COLO668 (cell line): ENCODE results near the gene ZNF530.

Source experiments
- DNase-seq: peaks from one replicate; lab custom pipeline; 2025; ENCODE audit not compliant: unreplicated experiment; lab: John Stamatoyannopoulos, UW

The ZNF530 gene

DNA sequence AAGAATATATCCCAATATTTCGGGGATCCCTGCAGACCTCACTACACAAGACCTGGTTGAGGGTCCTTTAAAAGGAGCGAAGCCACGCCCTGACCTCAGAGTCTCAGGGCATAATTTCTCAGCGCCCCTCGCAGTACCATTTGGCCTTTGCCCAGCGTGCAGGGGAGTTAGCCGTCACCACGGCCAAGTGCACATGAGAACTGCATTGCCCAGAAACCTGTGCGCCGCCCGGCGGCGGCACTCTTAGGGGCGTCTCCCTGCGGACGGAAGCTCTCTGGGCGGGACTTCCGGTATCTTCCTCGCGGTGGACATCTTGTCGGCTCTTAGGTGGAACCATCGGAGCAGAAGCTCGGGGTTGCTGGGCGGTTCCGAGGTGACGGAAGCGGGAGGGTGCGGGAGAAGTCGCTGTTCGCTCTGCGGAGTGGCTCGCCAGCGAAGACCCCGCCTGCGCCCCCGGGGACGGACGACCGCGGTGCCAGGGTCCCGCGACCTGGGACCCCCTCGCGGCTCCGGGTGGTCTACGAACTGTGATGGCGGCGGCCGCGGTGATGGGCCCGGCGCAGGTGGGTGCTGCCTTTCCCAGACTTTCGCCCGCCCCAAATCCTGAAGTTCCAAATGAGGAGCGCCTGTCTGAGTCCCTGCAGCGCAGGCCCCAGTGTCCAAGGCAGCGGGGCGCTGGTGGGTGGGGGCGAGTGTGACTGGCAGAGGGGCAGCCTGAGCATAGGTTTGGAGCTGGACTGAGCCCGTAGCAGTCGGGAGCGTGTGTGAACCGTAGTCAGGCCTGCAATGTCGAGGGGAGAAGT is 14.5 kb downstream of the ZNF530 start, which contains the start of gene ZNF134:
TSS of gene ZNF134 (plus strand) at position 302 of the 803 bp plus-strand sequence. CDS start 5,227 bp downstream, outside the sequence.
- DNase-seq, result peak; percentile 93

DNA sequence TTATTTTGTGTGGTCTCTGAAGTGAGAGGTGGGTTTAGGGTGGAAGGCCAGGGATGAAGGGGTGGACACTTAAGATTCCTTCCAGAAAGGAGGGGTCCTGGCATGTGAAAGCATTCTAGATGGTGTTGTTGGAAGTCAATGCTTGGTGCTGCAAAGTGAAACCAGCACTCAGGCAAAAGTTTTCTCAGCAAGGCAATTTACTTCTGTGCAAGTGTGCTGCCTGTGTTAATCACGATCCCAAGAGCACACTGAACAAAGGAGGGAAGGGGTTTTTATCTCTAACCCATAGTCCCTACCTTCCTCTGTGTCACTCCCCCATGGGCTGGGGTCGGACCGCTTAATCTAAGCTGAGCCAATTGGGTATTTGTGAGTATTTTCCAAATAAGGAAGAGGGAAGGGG is 15.7 kb downstream of the ZNF530 start:
- no peak for DNase-seq

DNA sequence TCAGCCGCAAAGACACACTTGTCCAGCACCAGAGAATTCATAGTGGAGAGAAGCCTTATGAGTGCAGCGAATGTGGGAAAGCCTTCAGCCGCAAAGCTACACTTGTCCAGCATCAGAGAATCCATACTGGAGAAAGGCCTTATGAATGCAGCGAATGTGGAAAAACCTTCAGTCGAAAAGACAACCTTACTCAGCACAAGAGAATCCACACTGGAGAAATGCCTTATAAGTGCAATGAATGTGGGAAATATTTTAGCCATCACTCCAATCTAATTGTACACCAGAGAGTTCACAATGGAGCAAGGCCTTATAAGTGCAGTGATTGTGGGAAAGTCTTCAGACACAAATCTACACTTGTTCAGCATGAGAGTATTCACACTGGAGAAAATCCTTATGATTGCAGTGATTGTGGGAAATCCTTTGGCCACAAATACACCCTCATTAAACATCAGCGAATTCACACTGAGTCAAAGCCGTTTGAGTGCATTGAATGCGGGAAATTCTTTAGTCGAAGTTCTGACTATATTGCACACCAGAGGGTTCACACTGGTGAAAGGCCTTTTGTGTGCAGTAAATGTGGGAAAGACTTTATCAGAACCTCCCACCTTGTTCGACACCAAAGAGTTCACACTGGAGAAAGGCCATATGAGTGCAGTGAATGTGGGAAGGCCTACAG is 21.1 kb downstream of the ZNF530 start:
- DNase-seq, result no peak

DNA sequence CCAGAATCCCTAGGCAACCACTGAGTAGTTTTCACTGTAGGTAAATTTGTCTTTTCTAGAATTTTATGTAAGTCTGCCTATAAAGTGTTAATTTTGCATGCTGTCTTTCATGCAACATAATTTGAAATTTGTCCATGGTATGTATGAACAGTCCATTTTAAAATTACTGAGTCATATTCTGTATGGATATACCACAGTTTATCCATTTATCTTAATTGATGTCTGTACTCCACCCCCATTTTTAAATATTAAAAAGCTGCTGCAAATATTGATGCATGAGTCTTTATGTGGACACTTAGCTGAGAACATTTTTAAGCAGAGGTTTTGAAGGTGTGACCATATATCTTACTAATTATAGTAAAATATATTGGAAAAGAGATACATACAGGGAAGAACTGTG is 23.4 kb downstream of the ZNF530 start:
- DNase-seq, result no peak

DNA sequence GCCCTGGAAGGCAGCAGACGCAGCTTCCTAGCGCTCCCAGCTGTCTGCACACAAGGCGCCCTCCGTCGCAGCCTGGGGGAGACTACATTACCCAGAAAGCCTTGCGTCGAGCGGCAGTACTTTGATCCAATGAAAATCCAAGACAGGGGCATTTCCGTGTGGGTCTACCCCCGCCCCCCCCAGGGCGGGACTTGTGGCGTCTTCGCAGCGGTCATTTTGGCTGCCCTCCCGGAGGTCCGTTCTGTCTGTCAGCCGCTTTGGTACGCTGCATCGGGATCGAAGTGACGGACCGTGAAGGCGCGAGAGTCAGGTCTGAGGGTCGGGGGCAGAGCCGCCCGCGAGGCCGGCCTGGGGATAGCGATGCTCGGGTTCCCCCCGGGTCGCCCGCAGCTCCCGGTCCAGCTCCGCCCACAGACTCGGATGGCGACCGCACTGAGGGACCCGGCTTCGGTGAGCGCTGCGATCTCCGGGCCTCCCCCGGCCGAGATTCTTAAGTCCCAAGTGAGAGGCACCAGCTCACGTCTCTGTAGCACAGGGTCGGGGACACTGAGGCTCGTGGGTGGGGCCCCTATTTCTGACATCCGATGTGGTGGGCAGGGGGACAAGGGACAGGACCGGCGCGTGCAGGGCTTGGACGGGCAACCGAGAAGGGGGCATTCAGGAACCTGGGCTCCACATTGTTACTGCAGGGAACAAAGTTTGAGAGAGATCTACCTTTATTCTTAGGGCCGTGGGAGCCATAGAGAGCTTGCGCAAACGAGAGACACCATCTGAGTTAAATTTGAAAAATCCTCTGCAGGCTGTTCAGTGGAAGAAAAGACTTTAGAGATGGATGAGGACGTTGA is 33.5 kb downstream of the ZNF530 start, which contains the start of gene ZNF211:
TSS of gene ZNF211 (plus strand) at position 182 of the 845 bp plus-strand sequence. CDS start at position 361, 179 bp downstream.
- peak; percentile 96 for DNase-seq

DNA sequence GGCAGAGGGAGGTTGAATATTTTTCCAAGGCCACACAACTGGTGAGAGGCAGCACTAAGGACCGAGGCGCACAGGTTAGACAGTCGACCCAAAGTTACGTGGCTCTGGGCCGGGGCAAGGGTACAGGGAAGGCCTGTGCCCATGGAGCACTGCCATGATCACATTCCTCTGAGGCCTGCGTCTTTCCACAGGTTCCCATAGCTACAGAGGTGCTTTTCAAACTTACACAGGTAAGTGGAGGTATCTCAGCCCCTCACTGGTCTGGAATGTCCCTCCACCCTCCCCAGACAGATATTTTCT is 34.1 kb downstream of the ZNF530 start:
- no peak for DNase-seq

DNA sequence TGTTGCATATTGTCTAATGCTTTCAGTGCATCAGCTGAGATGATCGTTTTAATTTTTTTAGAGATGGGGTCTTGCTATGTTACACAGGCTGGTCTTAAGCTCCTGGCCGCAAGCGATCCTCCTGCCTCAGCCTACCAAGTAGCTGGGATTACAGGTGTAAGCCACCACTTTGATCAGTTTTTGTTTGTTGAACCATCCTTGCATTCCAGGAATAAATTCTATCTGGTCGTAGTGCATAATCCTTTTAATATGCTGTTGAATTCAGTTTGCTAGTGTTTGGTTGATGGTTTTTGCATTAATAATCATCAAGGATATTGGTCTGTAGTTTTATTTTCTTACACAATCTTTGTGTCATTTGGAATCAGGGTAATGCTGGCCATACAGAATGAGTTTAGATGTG is 37.7 kb downstream of the ZNF530 start:
- DNase-seq, result no peak

DNA sequence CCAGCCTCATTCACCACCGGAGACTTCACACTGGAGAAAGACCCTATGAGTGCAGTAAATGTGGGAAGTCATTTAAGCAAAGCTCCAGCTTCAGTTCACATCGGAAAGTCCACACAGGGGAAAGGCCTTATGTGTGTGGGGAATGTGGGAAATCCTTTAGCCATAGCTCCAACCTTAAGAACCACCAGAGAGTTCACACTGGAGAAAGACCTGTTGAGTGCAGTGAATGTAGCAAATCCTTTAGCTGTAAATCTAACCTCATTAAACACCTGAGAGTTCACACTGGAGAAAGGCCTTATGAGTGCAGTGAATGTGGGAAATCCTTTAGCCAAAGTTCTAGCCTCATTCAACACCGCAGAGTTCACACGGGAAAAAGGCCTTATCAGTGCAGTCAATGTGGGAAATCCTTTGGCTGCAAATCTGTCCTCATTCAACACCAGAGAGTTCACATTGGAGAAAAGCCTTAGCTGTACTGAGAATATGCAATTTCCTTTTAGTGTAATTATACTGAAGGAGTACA is 42.1 kb downstream of the ZNF530 start:
- no peak for DNase-seq

DNA sequence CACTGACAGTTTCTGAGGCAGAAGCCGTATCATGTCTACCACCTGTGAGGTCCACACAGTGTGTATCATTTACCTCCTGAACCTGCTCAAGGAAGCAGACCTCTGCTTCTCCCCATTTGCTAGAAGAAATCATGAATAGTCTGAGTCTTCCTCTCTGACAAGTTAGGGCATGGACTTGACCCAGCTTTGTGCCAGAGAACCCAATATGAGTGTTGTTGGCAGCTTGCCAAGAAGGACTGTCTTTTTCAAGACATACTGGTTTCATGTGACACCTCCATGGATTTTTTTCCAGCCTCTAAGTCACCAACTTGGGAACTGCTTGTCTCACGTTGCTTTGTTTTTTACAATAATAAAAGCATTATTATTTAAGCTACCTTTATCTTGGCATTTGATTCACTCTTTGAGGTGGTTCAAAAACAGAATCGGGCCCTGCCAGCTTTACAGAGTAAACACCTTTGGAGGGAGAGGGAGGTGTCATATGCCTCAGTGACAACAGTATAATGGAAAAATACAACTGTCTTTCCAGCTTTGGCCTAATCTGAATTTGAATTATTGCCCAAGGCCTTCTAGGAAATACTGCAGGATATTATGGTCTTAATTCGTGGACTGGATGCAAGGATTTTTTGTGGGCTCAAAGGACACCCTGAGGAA is 42.8 kb downstream of the ZNF530 start:
- DNase-seq, result no peak

DNA sequence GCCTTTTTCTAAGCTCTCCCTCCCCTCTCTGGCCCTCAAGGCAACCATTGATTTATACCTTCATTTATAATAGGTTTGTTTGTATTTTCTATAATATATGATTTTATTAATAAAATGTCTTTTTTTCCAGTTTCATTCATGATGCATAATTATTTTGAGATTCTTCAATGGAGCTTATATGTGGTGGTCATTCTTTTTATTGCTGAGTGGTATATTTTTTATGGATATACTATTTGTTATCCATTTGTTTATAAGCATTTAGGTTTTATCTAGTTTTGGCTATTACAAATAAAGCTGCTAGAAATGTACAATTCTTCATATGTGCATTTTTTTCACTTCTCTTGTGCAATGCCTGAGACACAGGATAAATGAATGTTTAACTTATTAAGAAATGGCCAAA is 44.0 kb downstream of the ZNF530 start:
- no peak for DNase-seq

DNA sequence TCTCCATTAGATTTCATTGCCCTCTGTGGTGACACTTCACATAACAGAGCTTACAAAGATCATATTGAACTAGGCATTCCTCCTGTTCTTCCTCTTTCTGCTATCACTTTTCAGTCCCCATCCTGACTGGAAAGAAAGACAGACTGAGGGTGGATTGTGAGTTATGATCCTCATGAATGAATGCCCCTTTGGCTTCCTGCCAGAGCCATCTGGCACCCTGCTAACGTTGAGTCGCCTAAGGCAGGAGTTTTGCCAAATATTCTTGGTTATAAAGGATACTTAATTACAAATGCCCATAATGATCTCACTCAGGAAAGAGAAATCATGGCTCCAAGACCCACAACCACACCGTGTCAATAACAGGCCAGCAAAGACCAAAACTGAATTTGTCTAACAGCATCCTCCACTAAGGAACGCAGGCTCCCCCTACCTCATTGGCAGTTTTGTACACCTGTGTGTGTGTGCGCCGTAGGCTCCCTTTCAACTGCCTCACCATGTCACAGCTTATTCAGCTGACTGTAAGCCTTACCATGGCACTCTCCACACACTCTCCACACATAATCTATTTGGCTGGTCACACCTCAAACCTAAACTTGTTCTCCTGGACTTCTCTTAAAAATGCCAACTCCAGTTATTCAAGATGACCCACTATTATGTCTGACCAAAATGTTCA is 48.8 kb downstream of the ZNF530 start:
- DNase-seq, result peak; percentile 30

DNA sequence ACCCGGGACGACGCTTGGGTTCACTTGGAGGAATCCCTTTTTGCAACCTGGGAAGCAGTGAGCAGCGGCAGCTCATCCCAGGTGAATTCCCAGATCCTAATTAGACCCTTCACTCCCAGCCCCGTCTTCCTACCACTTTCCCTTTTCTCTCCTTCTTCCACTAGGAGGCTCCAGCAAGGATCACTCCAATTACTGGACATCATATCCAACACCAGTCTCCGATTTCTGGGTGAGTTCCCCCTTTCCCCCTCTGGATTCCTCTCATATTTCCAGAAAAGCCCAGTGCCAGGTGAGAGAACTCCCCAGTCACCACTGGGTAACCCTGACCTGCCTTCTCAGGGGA is 51.9 kb downstream of the ZNF530 start:
- no peak for DNase-seq

DNA sequence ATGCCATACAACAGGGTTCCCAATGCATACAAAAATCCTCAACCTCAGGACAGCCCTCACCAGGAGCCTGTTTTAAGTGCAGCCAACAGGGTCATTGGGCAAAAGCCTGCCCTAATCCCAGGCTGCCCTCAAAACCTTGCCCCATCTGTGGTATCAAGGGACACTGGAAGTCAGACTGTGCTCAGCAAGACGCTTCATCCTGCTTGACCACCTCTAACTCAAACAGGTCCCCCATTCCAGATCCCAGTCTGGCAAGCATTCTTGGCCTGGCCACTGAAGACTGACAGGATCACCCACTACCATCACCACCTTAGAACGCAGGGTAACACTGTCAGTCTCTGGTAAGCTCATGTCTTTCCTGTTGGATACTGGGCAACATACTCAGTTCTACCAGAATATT is 54.0 kb downstream of the ZNF530 start:
- no peak for DNase-seq

DNA sequence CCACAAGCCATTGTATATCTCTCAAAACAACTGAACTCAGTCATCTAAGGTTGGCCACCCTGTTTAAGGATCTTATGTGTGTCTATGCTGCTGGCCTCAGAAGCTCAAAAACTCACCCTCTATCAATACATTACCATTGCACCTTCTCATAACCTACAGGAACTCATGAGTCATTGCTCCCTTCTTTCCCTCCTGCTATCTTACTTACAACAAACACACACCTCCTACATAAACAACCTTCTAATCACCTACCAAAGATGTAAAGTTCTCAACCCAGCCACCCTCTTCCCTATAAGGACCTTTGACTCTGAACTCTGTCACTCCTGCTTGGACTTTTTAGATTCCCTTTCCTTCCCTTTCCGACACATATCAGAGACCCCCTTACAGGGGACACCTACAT is 55.8 kb downstream of the ZNF530 start:
- no peak for DNase-seq

DNA sequence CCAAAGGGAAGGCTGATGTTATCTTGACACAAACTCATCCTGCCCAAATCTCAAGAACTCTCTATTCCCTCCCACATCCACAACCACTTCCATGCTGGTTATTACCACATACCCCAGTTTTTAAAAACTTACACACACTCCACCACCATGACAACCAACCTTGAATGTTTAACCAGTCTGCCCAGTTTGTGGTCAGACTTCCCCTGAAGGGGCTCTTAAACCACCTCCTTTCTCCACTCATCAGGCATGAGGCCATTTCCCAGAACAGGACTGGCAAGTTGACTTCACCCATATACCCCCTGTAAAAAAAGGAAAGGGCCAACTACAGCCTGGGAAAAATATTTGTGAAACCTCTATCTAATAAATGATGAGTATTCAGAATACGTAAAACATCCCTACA is 56.7 kb downstream of the ZNF530 start:
- no peak for DNase-seq
